Measurements from ENCODE around the gene PLEKHD1.
A peak's percentile ranks its signal among the peaks of the same experiment; 100 is the strongest.

Gene PLEKHD1

GRCh38 chr14:69522026-69522425 lies 37.5 kb downstream of the PLEKHD1 start:
- no peak for DNase-seq

GRCh38 chr14:69525896-69526295 lies 41.4 kb downstream of the PLEKHD1 start:
- no peak for DNase-seq

GRCh38 chr14:69527635-69528034 lies 43.1 kb downstream of the PLEKHD1 start:
- no peak for DNase-seq

DNA sequence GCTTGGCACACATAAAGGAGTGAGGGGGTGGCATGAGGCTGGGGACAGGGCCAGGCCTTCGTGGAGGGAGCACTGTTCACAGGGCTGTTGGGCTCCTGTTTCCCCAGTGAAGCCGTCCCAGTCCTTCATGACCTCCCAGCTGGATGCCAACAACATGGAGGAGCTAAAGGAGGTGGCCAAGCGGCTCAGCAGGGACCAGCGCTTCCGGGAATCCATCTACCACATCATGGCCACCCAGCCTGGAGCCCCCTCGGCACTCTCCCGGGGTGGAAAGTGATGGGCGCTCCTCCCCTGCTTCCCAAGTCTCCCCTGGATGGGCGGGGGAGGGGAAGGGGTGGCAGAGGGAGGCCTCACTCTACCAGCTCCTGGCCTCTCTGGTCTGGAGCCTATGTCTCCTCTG lies 43.6 kb downstream of the PLEKHD1 start:
- no peak for DNase-seq

- DNase-seq = no peak
These were observed 44.4 kb downstream of the PLEKHD1 start for GRCh38 chr14:69528930-69529329.

DNA sequence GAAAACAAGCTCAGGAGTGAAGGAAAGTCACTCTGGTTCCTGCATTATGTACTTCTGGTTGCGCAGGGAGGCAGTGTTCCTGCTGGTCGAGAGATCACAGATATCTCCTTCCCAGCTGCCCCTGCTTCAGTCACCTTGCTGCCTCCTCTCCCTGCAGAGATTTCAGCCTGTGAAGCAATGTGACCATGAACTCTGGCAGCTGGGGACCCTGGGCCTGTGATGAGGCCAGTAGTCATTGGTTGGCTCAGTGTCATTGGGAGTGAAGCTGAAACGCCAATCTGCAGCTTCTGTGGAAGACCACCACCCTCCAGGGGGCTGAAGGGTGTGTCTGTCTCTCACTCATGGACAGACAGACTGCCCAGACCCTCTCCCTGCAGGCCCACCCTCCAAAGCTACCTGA lies 45.0 kb downstream of the PLEKHD1 start:
- no peak for DNase-seq

DNA sequence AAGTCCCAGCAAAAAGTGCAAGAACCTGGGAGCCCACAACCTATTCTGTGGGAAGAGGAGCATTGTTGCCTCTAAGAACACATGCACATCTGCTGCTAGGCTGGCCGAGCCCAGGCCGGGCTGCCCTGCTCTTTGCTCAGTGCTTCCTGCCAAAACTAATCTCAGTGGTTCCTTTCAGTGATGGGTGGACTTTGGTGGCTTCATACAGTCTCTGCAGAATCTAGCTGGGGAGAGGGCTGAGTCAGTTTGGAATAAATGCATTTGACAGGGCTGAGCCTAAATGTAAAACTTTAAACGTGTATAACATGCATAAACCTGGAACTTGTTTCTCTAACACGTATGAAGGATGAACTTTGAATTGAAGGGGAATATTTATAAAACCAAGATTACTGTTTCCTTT lies 45.6 kb downstream of the PLEKHD1 start:
- no peak for DNase-seq

- no peak for DNase-seq
These were observed 46.6 kb downstream of the PLEKHD1 start for GRCh38 chr14:69531135-69531534.

- no peak for DNase-seq
These were observed 48.2 kb downstream of the PLEKHD1 start for GRCh38 chr14:69532561-69533340.

- no peak for DNase-seq
These were observed 50.8 kb downstream of the PLEKHD1 start for GRCh38 chr14:69535230-69535848.

DNA sequence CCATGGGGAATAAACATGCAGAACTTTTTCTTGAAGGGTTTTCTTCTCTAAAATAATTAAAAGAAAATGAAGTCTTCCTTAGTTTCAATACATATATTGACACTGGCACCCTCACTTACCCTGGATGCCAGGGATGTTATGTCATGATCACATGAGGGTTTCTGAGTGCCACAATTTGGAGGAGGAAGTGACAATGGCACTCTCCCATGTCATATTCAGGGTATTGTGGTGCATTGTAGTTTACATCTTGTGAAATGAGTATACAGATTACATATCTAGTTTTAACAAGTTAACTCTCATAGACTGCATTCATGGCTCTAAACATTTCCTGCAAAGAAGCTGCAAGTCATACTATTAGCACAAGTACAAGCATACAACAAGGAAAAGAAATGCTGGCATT lies 52.4 kb downstream of the PLEKHD1 start:
- no peak for DNase-seq

GRCh38 chr14:69537900-69538299 lies 53.4 kb downstream of the PLEKHD1 start:
- DNase-seq = no peak

DNA sequence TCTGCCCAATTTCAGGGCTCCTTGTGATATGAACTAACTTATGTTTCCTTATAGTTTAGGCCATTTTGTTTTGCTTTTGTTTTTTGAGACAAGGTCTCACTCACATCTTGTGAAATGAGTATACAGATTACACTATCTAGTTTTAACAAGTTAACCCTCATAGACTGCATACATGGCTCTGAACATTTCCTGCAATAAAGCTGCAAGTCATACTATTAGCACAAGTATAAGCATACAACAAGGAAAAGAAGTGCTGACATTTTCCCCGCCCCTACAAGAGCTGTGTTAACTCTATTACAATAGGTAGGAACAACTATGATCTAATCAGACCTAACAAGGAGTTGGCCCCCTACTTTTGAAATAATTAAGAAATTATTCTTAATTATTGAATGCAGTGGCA lies 54.2 kb downstream of the PLEKHD1 start:
- no peak for DNase-seq

DNA sequence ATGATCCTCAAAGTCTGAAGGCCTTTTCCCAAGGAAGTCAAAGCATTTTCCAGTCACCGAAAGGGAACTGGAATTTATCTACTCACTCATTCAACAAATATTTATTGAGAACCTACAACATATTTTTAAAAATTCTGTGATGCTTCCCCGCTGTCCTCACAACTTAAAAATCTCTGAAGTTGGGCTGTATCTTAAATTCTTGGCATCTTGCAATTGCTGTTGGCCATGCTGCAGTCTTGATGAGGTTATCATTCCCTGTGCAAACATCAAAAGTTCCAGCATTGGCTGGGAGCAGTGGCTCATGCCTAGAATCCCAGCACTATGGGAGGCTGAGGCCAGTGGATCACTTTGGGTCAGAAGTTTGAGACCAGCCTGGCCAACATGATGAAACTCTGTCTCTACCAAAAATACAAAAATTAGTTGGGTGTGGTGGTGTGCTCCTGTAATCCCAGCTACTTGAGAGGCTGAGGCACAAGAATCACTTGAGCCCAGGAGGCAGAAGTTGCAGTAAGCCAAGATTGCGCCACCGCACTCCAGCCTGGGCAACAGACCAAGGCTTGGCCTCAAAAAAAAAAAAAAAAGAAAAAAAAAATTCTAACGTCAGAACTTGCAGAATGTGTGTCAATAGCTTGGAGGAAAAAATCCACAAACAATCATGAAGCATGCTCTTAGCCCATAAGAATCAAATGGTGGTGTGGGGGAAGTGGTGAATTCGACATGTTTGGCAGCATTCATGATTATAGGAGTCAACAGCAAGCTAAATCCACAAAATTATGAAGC lies 55.3 kb downstream of the PLEKHD1 start:
- DNase-seq = no peak

DNA sequence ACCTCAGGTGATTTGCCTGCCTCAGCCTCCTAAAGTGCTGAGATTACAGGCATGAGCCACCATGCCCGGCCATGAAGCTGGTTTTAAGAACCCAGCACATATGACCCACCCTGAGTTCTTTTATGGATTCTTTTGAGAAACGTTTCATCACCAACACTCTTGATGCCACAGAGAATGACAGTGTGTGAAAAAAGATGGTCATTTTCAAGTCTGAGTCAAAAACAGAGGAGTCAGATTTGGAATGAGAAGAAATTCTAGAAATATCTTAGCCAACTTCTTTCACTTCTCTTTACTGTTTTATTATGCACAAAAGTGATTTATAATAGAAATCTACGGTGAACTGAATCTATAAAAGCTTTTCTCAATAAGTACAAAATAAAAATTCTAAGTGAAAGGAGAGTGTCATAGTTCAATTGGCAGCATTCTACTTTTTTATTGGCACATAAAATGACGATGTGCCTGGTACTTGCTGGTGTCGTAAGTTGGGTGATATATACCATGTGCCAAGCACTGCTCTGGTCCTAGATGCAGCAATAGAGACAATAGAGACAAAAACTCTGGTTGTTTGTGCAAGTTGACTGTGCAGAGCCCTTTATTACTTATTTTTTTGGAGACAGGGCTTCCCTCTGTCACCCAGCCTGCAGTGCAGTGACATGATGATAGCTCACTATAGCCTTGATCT lies 56.3 kb downstream of the PLEKHD1 start:
- DNase-seq = no peak

GRCh38 chr14:69542311-69542710 lies 57.8 kb downstream of the PLEKHD1 start:
- DNase-seq = no peak

DNA sequence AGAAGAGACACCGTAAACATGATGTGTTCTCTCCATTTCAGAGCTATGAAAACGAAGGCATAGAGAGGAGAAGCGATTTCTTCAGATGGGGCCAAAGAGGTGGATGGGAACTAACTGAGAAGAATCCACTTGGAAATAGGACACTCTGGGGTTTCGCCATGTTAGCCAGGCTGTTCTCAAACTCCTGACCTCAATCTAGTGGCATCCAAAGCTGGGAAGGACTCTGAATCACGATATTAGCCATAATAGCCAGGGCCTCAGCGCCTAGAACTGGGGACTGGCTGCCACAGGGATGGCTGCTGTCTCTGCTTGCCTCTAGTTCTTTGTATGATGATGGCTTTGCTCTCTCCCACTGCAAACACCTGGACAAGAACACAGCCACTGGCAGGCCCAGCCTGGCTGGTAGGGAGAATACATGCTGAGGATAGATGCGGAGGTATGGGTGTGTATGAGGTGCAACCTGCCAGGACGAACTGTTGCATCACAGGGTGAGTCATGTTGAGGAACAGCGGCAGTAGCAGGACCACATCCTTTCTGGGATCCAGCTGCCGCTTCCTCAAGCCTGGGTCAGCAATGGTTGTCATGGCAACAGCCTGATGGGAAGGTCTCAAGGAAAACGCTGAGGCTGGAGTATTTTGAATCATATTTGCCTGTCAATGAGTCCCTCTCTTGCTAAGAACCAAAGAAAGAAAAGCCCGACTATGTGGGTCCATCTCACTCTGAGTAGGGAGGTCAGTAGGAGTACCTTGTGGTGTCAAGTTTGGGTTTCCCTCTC lies 59.0 kb downstream of the PLEKHD1 start:
- DNase-seq = peak; percentile 36 to 44

DNA sequence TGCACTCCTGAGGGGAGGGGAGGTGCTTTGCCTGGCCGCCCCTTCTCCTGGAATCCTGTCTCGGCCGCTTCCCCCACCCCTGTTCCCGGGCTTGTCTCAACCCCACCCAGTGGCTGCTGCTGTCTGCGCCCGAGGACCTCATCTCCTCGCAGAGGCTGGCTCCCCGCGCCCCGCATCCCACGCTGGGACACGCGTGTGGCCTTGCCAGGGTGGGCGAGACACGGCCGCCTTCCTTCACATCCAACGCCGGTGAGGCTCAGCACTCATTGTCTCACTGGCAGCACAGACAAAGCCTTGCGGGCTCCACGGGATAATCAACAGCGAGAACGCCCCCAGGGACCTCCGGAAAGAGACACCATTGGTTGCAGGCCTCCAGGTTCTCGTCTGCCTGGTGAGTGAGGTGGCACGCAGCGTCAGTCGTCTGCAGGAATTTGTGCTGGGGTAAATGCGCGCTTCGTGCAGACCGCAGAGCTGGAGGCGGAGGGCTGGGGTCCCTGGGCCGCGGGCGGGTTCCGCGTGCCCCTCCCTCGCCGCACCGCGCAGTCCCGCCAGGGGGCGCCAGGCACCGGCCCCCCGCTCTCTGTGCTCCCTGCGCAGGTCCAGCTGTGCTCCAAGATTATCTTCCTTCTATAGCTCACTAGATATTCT lies 63.3 kb downstream of the PLEKHD1 start:
- peak; percentile 37 to 54 for DNase-seq

GRCh38 chr14:69548566-69548965 lies 64.0 kb downstream of the PLEKHD1 start:
- DNase-seq = no peak

DNA sequence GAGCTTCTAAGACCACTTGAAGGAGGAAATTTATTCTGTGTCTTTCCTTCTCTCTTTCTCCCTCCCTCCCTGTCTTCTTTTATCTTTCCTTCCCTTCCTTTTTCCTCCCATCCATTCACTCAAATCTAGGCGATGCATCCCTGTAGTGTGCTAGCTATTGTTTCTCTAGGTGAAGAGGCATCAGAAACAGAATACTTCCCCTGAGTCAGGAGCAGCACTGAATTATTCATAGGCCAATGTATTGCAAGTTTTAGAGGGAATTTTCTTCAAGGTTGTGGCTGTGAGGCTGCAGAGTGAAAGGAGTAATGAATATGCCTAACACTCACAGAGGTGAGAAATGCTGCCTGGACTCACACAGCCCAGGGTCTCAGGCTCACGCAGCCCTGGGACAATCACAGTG lies 67.0 kb downstream of the PLEKHD1 start:
- DNase-seq = no peak

DNA sequence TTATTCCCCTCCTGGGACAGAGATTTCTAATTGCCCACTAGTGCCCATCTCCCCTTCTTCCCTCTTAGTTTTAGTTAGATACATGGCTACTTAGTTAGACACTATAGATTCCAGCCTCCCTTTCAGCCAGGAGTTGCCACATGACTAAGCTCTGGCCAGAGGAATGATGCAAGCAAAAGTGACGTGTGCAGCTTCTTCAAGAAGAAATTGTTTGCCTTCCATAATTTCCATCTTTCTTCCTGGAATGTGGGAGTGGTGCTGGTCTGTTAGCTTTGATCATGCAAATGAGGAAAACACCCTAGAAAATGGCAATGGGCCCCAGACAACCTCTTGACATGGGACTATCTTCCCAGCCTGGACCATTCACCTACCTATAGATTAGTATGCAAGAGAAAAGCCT lies 68.7 kb downstream of the PLEKHD1 start:
- DNase-seq = no peak

DNA sequence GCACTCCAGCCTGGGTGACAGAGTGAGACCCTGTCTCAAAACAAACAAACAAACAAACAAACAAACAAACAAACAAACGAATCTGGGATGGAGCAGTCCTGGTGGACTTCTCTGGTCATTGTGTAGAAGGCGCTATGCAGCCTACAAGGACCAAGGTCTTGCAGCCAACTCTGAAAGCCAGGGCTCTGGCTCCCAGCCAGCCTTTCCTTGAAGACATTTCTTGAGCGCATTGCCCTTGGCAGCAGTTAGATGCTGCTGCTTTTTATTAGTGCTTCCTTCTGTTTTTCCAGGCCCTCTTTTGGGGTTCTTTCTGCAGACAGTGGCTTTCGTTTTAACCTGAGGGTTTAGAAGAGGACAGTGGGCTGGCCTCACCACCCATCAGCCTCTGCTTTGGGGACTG lies 70.0 kb downstream of the PLEKHD1 start:
- DNase-seq = no peak

Measured in activated T-cell treated with anti-CD3 and anti-CD28 coated beads, Interleukin-2, amount 50 U/mL, for 48 hours (primary cell).